Stimulated activated naive CD4-positive, alpha-beta T cell (primary cell): Measurements from ENCODE around the gene PCDHGA10.
"Not testable (repeated sequence)": the region's sequence is repeated elsewhere in the genome, so short reads cannot be mapped to it uniquely, and the experiment has no call there.

ENCODE experiments used
- DNase-seq, 6 experiments: peaks; one replicate each; lab custom pipeline; 2025; lab: John Stamatoyannopoulos, UW

The PCDHGA10 gene

GRCh38 chr5:141420855-141421488 is 8.2 kb downstream of the PCDHGA10 start, which contains the start of gene PCDHGA11:
Gene PCDHGA11 (plus strand): TSS chr5:141421051. CDS start chr5:141421228, 177 bp downstream.
- peak in 3 of 6 experiments; percentile 5 to 57 (median 33) for DNase-seq

- DNase-seq: no peak
These were observed 8.7 kb downstream of the PCDHGA10 start for GRCh38 chr5:141421489-141421855.

- no peak for DNase-seq
These were observed 10.0 kb downstream of the PCDHGA10 start for GRCh38 chr5:141422742-141423291.

GRCh38 chr5:141427783-141428426 is 15.1 kb downstream of the PCDHGA10 start:
- no peak for DNase-seq

- DNase-seq: no peak
These were observed 17.7 kb downstream of the PCDHGA10 start, which contains the start of gene PCDHGA12 for GRCh38 chr5:141430332-141431113. Gene PCDHGA12 (plus strand): TSS chr5:141430507. CDS start chr5:141430760, 253 bp downstream.

GRCh38 chr5:141431286-141431685 is 18.5 kb downstream of the PCDHGA10 start:
- DNase-seq: peak in 1 of 6 experiments; percentile 19

- not testable (repeated sequence) for DNase-seq
These were observed 19.5 kb downstream of the PCDHGA10 start for GRCh38 chr5:141432308-141432707.

- DNase-seq: not testable (repeated sequence)
These were observed 19.9 kb downstream of the PCDHGA10 start for GRCh38 chr5:141432726-141433125.

- DNase-seq: no peak
These were observed 21.2 kb downstream of the PCDHGA10 start for GRCh38 chr5:141434006-141434405.

GRCh38 chr5:141437221-141437620 is 24.4 kb downstream of the PCDHGA10 start:
- no peak for DNase-seq

- DNase-seq: no peak
These were observed 26.8 kb downstream of the PCDHGA10 start for GRCh38 chr5:141439411-141440141.

GRCh38 chr5:141440341-141440740 is 27.6 kb downstream of the PCDHGA10 start:
- no peak for DNase-seq

- DNase-seq: no peak
These were observed 28.9 kb downstream of the PCDHGA10 start for GRCh38 chr5:141441571-141442170.

GRCh38 chr5:141465351-141465750 is 52.6 kb downstream of the PCDHGA10 start:
- no peak for DNase-seq
